GM08714 (cell line): Measurements from ENCODE around the gene PPP1R12B.
"Not testable (repeated sequence)": the region's sequence is repeated elsewhere in the genome, so short reads cannot be mapped to it uniquely, and the experiment has no call there.

Experiments used
- H3K4me3 ChIP-seq: fragments of 200-500 bp; sonication (Bioruptor generic); 2 replicates; pipeline ENCODE4 v1.5.1; 2014; ENCODE audit warnings: mild to moderate bottlenecking, low read length, inconsistent platforms
- ZNF274 ChIP-seq: IDR thresholded peaks from 2 replicates; pipeline ENCODE4 v1.6.1; 2012; ENCODE audit warnings: mild to moderate bottlenecking, low read depth, low read length

PPP1R12B gene

DNA sequence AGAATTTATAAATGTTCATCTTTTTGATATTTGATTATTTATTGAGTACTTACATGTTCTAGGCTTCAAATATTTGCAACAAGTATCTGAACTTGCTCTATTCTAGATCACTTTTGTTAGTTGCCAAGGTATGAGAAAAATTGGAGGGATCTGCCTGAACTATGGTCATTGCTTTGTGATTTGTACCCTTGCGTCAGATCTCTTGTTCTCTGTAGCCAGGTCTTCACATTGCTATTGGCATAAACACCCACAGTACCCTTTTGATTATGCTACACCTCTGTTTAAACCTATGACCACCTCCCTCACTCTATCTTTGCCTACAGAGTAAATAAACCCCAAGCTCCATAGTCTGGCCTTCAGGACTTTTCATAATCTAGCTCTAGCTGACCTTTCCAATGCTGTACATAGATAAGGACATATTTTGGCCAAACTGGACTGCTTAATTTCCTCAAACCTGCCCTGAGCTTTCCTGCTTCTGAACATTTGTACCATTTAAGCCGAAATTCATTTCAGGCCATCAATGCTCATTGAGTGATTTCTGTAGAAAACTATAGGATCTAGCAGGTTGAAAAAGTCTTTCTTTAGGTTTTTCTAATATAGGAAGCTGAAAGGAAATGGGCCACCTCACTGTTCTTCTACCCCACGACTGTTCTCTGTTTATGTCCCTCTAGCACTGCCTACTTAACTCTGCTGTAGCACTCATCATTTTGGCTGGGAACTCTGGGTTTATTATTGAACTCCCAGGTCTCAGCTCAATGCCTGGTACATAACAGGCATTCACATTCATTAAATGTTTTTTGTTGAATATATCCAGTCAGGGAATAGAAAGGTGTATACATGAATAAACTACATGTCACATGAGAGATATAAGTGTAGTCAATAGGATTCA, 84.9 kb downstream of the PPP1R12B start:
- TF ChIP-seq ZNF274 = no peak

GRCh38 chr1:202434059-202434458, 85.6 kb downstream of the PPP1R12B start:
- TF ChIP-seq ZNF274 = no peak
- no peak overlapping the region for H3K4me3 ChIP-seq

More for the DNA sequence above, 84.9 kb downstream of the PPP1R12B start:
- no peak overlapping the region for H3K4me3 ChIP-seq

DNA sequence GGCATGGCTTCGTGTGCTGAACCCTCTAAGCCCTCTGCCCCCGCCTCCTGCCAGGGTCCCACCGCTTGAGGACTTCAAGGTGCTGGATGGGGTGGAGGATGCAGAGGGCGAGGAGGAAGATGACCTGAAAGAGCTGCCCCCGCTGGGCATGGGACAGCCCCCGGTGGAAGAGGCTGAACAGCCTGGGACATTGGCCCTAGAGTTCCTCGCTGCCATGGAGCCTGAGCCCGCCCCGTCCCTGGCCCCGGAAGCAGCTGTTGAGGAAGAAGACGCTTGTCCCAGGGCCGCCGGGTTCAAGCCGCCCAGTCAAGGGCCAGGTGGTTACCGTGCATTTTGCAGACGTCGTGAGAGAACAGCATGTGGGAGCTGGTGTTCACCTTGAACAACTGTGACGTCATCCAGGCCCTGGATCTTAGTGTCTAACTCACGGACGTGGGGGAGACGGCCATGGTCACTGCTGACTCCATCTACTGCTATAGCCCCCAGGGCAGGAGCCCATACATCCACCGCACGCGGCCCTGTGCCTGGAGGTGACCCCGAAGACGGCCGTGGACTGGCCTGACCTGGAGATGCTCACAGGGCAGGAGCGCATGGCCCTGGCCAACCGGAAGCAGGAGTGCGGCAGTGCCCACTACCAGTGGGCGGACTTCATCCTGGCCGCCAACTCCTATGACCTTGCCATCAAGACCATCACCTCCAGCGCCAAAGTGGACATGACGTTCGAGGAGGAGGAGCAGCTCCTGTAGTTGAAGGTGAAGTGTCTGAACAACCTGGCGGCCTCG, 90.1 kb downstream of the PPP1R12B start:
- no peak for TF ChIP-seq ZNF274
- H3K4me3 ChIP-seq = no peak overlapping the region

- no peak overlapping the region for H3K4me3 ChIP-seq
- no peak for TF ChIP-seq ZNF274
Measured at GRCh38 chr1:202439308-202439707, 90.8 kb downstream of the PPP1R12B start.

GRCh38 chr1:202448140-202448539, 99.6 kb downstream of the PPP1R12B start:
- H3K4me3 ChIP-seq = not testable (repeated sequence)

DNA sequence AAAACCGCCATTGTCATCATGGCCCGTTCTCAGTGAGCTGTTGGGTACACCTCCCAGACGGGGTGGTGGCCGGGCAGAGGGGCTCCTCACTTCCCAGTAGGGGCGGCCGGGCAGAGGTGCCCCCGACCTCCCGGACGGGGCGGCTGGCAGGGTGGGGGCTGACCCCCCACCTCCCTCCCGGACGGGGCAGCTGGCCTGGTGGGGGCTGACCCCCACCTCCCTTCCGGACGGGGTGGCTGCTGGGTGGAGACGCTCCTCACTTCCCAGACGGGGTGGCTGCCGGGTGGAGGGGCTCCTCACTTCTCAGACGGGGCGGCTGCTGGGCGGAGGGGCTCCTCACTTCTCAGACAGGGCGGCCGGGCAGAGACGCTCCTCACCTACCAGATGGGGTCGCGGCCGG, 103.1 kb downstream of the PPP1R12B start:
- H3K4me3 ChIP-seq = not testable (repeated sequence)

GRCh38 chr1:202452508-202452907, 104.0 kb downstream of the PPP1R12B start:
- TF ChIP-seq ZNF274 = no peak
- no peak overlapping the region for H3K4me3 ChIP-seq

DNA sequence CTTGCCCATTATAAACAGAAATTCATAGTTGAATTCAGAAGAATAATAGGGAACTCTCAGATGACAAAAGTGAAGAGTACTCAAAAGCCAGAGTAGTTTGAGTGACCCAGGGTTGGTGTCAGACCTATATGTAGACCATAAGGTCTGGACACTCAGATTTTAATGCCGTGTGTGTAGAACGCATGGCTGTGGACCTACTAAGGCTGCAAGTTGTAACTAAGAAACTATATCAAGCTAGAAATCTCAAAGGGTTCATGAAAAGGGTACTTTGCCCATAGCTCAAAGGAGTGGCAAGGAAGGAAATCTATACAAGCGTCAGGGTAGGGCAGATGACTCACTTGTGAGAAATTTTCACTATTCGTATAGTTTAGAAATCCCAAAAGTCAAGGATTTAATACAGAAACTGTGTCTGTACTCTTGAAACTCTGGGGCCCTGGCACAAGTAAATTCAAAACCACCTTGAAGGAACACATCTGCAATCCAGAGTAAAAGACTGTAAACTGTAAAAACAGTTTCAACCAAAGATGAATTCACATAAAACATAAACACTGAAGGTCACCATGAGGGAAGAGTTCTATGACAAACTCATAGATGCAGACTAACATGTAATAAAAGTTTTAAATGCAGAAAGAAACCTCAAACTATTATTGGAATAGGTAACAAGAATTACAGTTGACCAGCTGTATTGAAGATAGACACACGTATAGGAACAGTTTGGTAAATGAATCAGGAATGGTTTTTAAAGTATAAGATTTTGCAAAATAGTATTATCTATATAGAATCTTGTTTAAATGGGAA, 108.1 kb downstream of the PPP1R12B start:
- H3K4me3 ChIP-seq = not testable (repeated sequence)

DNA sequence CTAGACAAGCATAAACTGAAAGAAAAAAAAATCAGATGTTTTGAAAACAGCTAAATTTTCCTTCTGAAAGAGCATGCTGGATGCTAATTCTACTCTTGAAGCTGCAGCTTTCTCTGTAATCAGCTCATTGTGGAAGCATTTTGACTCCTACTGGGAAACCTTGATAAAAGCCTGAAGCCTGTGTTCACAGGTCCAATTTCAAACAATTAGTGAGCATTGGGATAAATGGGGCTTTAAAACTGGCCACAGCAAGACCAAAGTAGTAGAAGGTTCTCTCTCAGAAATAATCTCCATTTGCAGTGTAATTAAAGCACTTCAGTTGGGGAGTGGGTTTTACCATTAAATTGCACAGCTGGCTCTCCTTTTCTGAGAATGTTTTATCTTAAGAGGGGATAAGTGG, 110.2 kb downstream of the PPP1R12B start:
- not testable (repeated sequence) for H3K4me3 ChIP-seq

- not testable (repeated sequence) for H3K4me3 ChIP-seq
Measured at GRCh38 chr1:202459470-202460142, 111.1 kb downstream of the PPP1R12B start.

- H3K4me3 ChIP-seq = not testable (repeated sequence)
Measured at GRCh38 chr1:202460143-202460495, 111.6 kb downstream of the PPP1R12B start.

DNA sequence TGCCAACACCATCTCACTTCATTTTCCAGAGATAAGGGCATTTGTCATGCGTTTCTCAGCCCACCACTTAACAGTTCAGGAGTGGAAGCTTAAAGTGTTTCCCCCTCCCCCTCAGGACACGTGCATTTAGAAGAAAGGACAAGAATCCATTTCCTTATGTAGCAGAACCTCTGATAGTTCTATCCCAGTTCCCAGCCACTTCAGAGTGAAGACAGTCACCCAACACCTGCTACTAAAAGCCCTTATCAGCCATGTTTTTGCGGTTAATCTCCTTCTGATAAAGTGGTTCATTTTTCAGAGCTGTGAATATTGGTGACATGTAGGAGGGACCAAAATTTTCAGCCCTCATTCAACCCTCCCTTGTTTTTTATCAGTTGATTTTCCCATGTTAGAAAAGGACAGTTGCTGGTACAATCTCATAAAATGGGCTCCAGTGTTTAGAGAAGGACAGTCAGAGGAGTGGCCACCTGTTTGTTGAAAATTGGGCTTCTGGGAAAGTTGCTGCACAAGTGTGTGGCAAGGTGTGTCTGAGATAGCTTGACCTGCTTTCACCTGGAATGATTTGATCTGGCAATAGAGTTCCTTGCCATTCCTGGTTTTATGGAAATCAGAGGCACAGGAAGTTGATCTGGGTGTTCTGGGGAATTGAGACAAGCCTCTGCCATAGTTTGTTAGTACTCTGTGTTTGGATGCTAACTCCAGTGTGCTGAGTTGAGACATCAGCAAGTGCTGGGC, 114.0 kb downstream of the PPP1R12B start:
- H3K4me3 ChIP-seq = no peak overlapping the region
- no peak for TF ChIP-seq ZNF274

DNA sequence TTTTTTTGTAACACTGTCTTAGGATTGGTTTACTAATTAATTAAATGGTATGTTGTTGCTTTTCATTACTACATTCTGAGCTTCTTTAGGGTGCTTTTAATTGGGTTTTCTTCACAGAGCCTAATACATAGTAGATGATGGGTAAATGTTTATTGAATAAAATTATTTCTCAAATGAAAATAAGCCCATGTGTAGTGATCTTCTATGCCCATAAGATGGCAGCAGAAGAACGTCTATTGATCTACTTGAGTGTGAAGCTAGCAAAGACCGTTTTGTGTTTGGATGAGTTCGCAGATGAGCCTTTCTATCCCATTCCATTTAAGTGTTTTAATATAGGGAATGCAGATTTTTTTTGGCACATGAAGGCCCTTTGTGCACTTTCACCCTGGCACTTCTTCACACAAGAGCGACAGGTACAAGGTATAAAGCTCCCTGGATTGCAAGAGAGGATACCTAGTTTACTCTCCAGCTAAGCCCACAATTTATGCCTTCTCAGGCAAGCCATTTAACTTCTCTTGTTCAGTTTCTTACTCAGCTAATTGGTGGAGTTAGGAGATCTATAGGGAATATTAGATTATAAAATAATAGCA, 115.7 kb downstream of the PPP1R12B start:
- not testable (repeated sequence) for H3K4me3 ChIP-seq

- not testable (repeated sequence) for H3K4me3 ChIP-seq
Measured at GRCh38 chr1:202465644-202466270, 117.3 kb downstream of the PPP1R12B start.

- H3K4me3 ChIP-seq = not testable (repeated sequence)
Measured at GRCh38 chr1:202466339-202466738, 117.8 kb downstream of the PPP1R12B start.

DNA sequence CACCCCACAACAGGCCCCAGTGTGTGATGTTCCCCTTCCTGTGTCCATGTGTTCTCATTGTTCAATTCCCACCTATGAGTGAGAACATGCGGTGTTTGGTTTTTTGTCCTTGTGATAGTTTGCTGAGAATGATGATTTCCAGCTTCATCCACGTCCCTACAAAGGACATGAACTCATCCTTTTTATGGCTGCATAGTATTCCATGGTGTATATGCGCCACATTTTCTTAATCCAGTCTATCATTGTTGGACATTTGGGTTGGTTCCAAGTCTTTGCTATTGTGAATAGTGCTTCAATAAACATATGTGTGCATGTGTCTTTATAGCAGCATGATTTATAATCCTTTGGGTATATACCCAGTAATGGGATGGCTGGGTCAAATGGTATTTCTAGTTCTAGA, 118.9 kb downstream of the PPP1R12B start:
- not testable (repeated sequence) for H3K4me3 ChIP-seq

GRCh38 chr1:202468695-202469094, 120.2 kb downstream of the PPP1R12B start:
- not testable (repeated sequence) for H3K4me3 ChIP-seq

DNA sequence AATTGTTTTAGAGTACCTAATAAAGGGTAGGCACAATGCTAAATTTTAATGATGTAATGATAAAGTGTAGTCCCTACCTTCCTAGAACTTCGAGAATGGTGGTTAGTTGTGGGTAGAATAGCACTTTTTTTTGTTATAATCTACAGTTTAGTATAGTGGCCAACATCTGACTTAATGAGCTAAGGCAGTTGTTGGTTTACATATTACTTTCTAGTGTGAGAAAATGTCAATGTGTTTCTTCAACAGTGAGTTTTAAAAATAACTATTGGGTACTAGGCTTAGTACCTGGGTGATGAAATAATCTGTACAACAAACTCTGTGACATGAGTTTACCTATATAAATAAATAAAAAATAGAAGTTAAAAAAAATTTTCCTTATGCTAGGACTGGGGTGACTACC, 120.6 kb downstream of the PPP1R12B start:
- not testable (repeated sequence) for H3K4me3 ChIP-seq
